ENCODE measurements around the gene ACTR1A.

ACTR1A gene

DNA sequence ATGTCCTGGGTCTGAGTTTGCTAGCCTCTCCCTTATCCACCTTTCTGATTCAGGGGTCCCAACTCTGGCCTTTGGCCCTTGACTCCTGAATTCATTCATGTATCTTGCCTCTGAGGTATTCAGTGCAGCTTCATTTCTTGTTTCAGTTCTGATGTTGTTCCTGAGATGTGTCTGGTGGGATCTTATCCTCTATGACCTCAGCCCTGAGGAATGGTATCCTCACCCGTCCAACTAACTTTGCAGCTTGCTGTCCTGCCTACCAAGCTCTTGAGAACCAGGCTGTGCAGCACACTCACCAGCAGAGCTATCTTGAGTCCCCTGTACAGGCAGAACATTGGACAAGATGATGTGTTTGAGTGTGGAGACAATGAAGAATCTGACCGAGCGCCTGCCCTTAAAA is 15.0 kb upstream of the ACTR1A start:
- H3K4me3 ChIP-seq (replicated peaks in 1 of 2; ENCODE audit: low read depth in 2 of 2, low read length in 2 of 2) = no peak overlapping the region
- TF ChIP-seq, protein P1, sequence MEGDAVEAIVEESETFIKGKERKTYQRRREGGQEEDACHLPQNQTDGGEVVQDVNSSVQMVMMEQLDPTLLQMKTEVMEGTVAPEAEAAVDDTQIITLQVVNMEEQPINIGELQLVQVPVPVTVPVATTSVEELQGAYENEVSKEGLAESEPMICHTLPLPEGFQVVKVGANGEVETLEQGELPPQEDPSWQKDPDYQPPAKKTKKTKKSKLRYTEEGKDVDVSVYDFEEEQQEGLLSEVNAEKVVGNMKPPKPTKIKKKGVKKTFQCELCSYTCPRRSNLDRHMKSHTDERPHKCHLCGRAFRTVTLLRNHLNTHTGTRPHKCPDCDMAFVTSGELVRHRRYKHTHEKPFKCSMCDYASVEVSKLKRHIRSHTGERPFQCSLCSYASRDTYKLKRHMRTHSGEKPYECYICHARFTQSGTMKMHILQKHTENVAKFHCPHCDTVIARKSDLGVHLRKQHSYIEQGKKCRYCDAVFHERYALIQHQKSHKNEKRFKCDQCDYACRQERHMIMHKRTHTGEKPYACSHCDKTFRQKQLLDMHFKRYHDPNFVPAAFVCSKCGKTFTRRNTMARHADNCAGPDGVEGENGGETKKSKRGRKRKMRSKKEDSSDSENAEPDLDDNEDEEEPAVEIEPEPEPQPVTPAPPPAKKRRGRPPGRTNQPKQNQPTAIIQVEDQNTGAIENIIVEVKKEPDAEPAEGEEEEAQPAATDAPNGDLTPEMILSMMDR (IDR thresholded peaks at IDR 0.05; ENCODE audit: low read depth, low read length) = no peak
- peak; percentile 41 to 44 for DNase-seq (ENCODE audit: low read depth in 2 of 2)

DNA sequence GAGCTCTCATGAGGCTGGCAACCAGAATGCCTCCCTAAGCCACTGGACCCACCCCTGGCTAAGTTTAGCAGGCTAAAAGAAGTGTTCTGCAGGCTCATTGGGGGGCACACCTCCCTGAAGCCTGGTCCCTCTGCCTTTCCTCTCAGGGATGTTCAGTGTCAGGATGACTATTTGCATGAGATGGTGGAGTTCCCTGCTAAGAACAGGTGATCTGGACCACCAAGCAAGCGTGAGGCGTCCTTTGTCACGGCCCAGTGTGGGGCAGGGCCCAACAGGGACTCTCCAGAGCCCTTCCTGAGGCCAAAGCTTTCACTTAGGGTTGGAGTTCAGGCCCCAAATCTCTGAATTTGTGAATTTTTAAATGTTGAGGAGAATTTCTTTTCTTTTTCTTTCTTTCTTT is 13.2 kb upstream of the ACTR1A start:
- no peak overlapping the region for H3K4me3 ChIP-seq (replicated peaks in 1 of 2; ENCODE audit: low read depth in 2 of 2, low read length in 2 of 2)
- TF ChIP-seq, protein P1 (IDR thresholded peaks at IDR 0.05; ENCODE audit: low read depth, low read length) = no peak
- DNase-seq (ENCODE audit: low read depth in 2 of 2) = no peak

DNA sequence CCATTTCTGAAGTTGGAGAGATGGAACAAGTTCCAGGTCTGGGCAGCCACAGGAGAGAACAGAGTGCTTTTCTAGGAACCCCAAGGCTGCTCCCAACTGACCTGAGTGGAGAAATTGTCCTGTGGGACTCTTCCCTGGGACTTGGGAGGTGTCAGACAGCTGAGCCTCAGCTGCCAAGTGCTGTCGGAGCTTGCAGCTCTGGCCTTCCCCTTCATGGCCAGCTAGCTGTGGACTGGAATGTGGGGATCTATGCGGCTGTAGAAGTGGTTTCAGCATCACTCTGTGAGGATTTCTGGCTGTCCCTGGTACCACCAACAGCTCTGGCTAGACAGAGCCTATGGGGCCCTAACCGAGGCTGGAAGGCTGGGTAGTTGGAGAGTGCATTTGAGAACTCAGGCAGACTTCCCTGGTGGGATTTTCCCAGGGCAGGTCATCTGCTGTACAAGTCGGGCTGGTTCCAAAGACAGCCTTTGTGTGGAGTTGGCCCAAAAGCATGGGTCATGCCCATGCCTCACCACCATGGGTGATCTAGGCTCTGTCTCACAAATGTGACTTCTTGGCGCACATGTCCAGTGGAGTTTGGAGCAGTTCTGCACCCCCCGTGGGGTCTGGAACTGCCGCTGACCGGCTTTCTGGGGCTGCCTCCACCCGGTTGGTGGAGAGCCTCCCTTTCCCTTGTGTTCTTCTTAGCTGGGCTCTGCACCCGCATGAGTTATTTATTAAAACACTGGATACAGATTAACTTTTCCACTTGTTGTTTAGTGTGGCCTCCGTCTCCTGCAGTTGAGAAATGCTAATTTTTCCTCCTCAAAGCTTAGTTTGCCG is 12.2 kb upstream of the ACTR1A start:
- H3K4me3 ChIP-seq (replicated peaks in 1 of 2; ENCODE audit: low read depth in 2 of 2, low read length in 2 of 2) = no peak overlapping the region
- DNase-seq (ENCODE audit: low read depth in 2 of 2) = no peak
- TF ChIP-seq, protein P1 (IDR thresholded peaks at IDR 0.05; ENCODE audit: low read depth, low read length) = no peak

DNA sequence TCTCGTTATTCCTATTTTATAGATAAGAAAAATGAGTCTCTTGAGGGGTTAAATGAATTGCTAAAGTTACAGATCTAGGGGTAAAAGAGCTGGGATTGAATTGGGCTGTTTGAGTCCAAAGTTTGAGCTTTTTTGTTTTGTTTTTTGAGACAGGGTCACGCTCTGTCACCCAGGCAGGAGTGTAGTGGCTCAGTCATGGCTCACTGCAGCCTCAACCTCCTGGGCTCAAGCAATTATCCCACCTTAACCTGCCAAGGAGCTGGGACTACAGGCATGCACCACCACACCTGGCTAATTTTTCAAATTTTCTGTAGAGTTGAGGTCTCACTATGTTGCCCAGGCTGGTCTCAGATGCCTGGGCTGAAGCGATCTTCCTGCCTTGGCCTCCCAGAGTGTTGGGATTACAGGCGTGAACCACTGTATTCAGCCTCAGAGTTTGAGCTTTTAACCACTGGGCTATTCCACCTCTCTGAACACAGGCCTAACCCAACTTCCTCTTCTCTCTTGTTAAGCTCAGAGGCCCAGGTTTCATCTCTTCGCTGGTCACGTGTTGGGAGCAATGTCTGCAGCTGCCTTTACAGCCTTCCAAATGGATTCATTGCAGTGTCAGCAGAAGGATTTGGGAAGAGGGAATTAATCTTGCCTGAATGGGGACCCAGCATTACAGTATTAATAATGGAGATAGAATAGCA is 9.2 kb upstream of the ACTR1A start:
- no peak for DNase-seq (ENCODE audit: low read depth in 2 of 2)
- TF ChIP-seq, protein P1 (IDR thresholded peaks at IDR 0.05; ENCODE audit: low read depth, low read length) = no peak
- no peak overlapping the region for H3K4me3 ChIP-seq (replicated peaks in 1 of 2; ENCODE audit: low read depth in 2 of 2, low read length in 2 of 2)

DNA sequence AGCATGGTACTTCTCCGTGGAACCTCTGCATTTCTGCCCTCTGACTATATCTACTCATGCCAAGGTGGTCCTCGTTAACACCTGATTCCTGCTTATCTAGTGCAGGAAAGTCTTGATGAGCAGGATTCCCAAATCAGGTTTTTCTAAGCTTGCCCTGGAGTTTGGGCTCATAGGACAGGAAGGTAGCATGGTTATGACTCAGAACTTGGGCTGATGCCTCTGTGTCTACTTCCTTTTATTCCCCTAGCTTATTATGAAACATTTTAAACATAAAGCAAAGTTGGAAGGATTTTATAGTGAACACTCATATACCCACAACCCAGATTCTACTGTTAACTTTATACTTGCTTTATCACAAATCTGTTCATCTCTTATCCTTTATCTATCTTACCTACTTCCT is 6.9 kb upstream of the ACTR1A start:
- TF ChIP-seq, protein P1 (IDR thresholded peaks at IDR 0.05; ENCODE audit: low read depth, low read length) = no peak
- H3K4me3 ChIP-seq (replicated peaks in 1 of 2; ENCODE audit: low read depth in 2 of 2, low read length in 2 of 2) = no peak overlapping the region
- DNase-seq (ENCODE audit: low read depth in 2 of 2) = peak; percentile 65 to 69

DNA sequence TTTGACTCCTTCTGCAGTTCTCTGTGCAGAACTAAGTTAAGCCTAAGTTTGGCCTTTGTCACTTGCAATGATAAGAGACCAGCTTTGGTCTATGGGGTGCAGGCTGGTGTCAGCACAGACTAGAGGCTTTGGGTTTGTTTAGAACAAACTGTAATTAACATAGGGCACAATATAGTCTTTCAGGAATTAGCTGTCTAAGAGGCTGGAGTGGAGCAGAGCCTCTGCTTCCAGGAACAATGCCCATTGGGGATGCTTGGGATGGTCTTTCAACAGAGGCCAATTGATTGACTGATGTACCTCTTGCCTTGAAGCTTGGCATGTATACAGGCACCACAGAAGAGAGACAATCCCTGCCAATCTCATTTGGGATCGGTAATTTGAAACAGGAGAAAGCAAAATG is 6.0 kb upstream of the ACTR1A start:
- no peak overlapping the region for H3K4me3 ChIP-seq (replicated peaks in 1 of 2; ENCODE audit: low read depth in 2 of 2, low read length in 2 of 2)
- no peak for DNase-seq (ENCODE audit: low read depth in 2 of 2)
- TF ChIP-seq, protein P1 (IDR thresholded peaks at IDR 0.05; ENCODE audit: low read depth, low read length) = no peak
